Peyer's patch (tissue), 4 donors: ENCODE measurements around the gene RXRA.

Experiments
- CTCF ChIP-seq, 6 experiments: fragments of 450-650 bp in 4 of 6; fragments of 200-600 bp in 2 of 6; sonication (generic) in 1 of 6; IDR thresholded peaks; one replicate each; pipeline ENCODE4 v1.5.1; 2017 to 2019; ENCODE audit warnings: antibody characterized with exemption in 6 of 6, mild to moderate bottlenecking in 3 of 6, moderate library complexity in 1 of 6
- POLR2A ChIP-seq, 2 donors: fragments of 450-650 bp; IDR thresholded peaks; one replicate each; pipeline ENCODE4 v1.5.1; 2017; ENCODE audit warnings: antibody characterized with exemption in 2 of 2, mild to moderate bottlenecking in 2 of 2, moderate library complexity in 2 of 2

- TF ChIP-seq CTCF (IDR thresholded peaks at IDR 0.05) (no peak), POLR2A (IDR thresholded peaks at IDR 0.05) (no peak)
Measured at GRCh38 chr9:134395002-134395517, 68.8 kb downstream of the RXRA start.
